ENCODE data around the gene TSC1. TPM values are rescaled to one million over a fixed set of nuclear protein-coding genes. Genes with fewer than 3 reads are reported as not detected.

Gene TSC1
- total and polyA plus RNA-seq, 2 experiments from 2014 or later, result 23.7 to 48.0 TPM

DNA sequence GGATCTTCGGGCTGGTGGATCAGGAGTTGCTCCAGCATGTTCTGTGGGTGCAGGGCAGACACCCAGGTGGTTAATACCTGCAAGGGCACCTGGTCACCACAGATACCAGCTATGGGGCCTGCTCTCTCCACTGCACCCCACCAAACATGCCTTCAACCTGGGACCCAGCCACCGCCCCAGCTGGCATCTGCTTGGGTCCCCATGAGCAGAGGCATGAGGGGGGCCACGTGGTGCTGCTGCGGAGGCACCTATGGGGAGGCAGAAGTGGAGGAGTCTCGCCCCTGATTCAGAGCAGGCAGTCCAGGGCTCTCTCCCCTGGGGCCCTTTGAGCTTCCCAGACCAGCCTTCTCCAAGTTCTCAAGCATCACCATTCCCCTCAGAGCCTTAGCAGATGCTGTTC is 69.3 kb downstream of the TSC1 start (continued):
- TF ChIP-seq, protein P1, sequence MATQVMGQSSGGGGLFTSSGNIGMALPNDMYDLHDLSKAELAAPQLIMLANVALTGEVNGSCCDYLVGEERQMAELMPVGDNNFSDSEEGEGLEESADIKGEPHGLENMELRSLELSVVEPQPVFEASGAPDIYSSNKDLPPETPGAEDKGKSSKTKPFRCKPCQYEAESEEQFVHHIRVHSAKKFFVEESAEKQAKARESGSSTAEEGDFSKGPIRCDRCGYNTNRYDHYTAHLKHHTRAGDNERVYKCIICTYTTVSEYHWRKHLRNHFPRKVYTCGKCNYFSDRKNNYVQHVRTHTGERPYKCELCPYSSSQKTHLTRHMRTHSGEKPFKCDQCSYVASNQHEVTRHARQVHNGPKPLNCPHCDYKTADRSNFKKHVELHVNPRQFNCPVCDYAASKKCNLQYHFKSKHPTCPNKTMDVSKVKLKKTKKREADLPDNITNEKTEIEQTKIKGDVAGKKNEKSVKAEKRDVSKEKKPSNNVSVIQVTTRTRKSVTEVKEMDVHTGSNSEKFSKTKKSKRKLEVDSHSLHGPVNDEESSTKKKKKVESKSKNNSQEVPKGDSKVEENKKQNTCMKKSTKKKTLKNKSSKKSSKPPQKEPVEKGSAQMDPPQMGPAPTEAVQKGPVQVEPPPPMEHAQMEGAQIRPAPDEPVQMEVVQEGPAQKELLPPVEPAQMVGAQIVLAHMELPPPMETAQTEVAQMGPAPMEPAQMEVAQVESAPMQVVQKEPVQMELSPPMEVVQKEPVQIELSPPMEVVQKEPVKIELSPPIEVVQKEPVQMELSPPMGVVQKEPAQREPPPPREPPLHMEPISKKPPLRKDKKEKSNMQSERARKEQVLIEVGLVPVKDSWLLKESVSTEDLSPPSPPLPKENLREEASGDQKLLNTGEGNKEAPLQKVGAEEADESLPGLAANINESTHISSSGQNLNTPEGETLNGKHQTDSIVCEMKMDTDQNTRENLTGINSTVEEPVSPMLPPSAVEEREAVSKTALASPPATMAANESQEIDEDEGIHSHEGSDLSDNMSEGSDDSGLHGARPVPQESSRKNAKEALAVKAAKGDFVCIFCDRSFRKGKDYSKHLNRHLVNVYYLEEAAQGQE (IDR thresholded peaks at IDR 0.05; ENCODE audit: unreplicated experiment), result no peak
- TF ChIP-seq, protein P2, sequence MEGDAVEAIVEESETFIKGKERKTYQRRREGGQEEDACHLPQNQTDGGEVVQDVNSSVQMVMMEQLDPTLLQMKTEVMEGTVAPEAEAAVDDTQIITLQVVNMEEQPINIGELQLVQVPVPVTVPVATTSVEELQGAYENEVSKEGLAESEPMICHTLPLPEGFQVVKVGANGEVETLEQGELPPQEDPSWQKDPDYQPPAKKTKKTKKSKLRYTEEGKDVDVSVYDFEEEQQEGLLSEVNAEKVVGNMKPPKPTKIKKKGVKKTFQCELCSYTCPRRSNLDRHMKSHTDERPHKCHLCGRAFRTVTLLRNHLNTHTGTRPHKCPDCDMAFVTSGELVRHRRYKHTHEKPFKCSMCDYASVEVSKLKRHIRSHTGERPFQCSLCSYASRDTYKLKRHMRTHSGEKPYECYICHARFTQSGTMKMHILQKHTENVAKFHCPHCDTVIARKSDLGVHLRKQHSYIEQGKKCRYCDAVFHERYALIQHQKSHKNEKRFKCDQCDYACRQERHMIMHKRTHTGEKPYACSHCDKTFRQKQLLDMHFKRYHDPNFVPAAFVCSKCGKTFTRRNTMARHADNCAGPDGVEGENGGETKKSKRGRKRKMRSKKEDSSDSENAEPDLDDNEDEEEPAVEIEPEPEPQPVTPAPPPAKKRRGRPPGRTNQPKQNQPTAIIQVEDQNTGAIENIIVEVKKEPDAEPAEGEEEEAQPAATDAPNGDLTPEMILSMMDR (conservative IDR thresholded peaks at IDR 0.05; ENCODE audit: low read depth in 2 of 2), result no peak

GRCh38 chr9:132873403-132873802 is 71.0 kb downstream of the TSC1 start:
- H3K27me3 ChIP-seq (ENCODE audit: insufficient read depth), result peaks cover 17% of the 10 kb centered on the region
- Mint-ChIP-seq H3K4me3 (no peak overlapping the region), H3K27ac (no peak overlapping the region), H3K36me3 (ENCODE audit: low read depth) (no peaks in the 10 kb centered on the region), H3K9me3 (no peaks in the 10 kb centered on the region), H3K4me1 (no peaks in the 10 kb centered on the region), H3K27me3 (ENCODE audit: insufficient read depth, low read depth, poor library complexity) (peaks cover 8% of the 10 kb centered on the region)
- no peaks in the 10 kb centered on the region for H3F3A ChIP-seq (replicated peaks; ENCODE audit: low read depth)
- no peak overlapping the region for H3K27ac ChIP-seq (ENCODE audit: low read depth)
- H3K4me2 ChIP-seq, result no peak overlapping the region
- ATAC-seq (no peak), DNase-seq (ENCODE audit: low spot score) (no peak)
- 0 out of 2 replicates have a peak overlapping the region, but pooled peaks have one; percentile 38 for H2AFZ ChIP-seq
- no peaks in the 10 kb centered on the region for H3K79me2 ChIP-seq (replicated peaks; ENCODE audit: insufficient read depth)
- no peaks in the 10 kb centered on the region for H4K20me1 ChIP-seq (replicated peaks; ENCODE audit: insufficient read depth)
- H3K4me1 ChIP-seq (ENCODE audit: insufficient read depth), result no peaks in the 10 kb centered on the region
- no peaks in the 10 kb centered on the region for H3K9me2 ChIP-seq (ENCODE audit: insufficient read depth)
- H3K4me3 ChIP-seq, result no peak overlapping the region
- H3K36me3 ChIP-seq (ENCODE audit: insufficient read depth), result no peaks in the 10 kb centered on the region
- TF ChIP-seq, protein P1 (IDR thresholded peaks at IDR 0.05; ENCODE audit: unreplicated experiment), result no peak
- TF ChIP-seq ZNF462 (CRISPR knock-in tag; IDR thresholded peaks at IDR 0.05) (no peak), POLR2AphosphoS5 (IDR thresholded peaks at IDR 0.05; ENCODE audit: low read depth) (no peak), EZH2phosphoT487 (IDR thresholded peaks at IDR 0.05; ENCODE audit: unreplicated experiment) (no peak), ZNF331 (CRISPR knock-in tag; IDR thresholded peaks at IDR 0.05; ENCODE audit: low read depth) (no peak), EZH2 (IDR thresholded peaks at IDR 0.05; ENCODE audit: low read depth, unreplicated experiment) (no peak), NANOG (IDR thresholded peaks at IDR 0.05; ENCODE audit: borderline replicate concordance) (no peak)

All from GM23338 (cell line).